Measurements from ENCODE around the gene CCDC85C.

The CCDC85C gene

DNA sequence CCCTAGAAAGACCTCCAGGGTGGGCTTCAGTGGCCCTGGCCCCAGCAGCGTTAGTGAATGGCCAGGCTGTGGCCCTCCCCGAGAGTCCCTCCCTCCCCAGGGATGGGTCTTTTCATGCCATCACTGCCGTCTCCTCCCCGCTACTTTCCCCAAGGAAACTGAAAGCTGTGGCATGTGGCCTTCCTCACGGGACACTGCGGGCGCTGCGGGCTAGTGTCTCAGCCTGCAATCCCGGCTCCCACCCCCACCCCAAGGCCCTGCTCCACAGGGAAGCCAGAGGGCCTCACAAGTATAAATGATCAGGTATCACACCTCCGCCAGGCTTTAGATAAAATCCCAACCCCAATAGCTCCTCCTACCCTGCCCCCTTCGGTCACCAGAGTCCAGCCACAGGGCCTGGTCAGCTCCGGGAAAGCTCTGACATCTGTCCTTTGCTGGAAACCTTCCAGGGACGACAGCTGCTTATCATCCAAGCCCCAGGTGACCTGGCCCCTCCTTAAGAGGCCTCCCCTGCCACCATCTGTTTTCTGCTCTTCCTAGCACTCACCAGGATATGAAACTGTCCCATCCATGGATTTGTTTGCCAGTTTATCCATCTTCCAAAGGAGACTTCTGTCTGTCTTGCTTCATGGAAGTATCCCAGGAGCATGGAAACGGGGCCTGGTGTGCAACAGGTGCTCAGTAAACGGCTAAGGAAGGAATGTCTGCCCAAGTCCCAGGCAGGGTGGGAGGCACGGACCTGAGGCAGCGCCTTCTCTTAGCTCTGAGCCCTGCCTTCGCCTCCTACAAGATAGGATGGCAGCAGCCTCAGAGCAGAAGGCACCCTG lies 31.6 kb downstream of the CCDC85C start:
- no peak for DNase-seq (ENCODE audit: low read depth in 2 of 2)

DNA sequence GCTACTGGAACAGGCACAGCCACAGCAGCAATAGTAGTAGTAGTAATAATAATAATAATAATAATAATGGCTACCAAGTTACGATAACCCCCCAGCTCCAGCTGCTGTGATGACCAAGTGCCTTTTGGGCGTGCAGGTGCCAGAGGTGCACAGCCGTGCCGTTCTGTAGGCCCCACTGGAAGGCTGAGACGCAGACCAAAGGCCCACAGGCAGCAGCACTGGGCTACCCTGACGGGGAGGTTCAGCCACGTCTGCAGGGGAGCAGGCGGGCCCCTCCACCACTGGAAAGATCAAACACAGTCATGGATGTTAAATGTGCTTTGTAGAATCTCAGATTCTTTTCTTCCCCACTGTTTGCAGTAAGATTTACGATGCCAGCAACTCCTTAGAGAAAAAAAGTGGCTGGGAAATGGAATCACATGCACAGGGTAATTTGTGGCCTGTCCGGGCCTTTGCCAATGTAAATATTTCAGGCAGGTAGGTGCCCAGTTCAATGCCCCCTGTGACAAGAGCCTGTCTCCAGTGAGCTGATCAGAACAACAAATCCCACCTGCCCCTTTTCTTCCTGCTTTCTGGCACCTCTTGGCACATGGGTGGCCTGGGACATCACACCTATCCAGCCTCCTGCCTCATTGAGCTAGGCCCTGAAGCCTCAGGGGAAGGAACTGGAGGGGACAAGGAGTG lies 32.6 kb downstream of the CCDC85C start:
- DNase-seq (ENCODE audit: low read depth in 2 of 2), result no peak

DNA sequence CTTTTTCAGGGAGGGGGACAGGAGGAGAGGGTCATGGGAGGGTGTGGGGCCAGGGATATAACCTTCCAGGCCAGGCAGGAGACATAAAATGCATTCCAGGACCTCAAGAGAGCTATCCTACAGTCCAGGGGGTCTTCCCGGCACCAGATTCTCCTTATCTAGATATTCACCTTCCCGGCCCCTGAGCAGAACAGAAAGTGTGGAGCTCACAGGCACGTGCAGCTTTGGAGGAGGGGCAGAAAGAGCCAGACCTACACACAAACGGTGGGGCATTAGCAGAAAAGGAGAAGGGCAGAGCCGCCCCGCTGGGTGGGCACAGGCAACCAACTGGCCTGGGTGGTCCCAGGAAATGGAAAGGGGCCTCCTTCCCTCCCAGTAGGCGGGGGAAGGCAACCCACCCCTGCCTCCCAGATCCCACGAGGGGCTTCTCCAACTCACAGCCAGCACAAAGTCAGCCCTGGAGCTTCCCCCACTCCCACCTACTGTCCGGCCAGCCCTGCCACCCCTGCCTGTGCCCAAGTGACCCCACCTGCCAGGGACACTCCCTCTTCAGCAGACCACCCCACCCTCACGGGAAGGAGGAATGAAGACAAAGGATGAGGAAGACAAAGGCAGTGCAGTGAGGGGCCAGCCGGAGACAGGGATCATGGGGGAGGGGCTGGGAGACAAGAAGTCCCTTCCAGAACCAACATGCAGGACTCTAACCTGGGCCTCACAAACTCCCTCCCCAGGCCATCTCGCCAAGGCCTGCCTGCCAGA lies 33.3 kb downstream of the CCDC85C start:
- DNase-seq (ENCODE audit: low read depth in 2 of 2), result no peak

DNA sequence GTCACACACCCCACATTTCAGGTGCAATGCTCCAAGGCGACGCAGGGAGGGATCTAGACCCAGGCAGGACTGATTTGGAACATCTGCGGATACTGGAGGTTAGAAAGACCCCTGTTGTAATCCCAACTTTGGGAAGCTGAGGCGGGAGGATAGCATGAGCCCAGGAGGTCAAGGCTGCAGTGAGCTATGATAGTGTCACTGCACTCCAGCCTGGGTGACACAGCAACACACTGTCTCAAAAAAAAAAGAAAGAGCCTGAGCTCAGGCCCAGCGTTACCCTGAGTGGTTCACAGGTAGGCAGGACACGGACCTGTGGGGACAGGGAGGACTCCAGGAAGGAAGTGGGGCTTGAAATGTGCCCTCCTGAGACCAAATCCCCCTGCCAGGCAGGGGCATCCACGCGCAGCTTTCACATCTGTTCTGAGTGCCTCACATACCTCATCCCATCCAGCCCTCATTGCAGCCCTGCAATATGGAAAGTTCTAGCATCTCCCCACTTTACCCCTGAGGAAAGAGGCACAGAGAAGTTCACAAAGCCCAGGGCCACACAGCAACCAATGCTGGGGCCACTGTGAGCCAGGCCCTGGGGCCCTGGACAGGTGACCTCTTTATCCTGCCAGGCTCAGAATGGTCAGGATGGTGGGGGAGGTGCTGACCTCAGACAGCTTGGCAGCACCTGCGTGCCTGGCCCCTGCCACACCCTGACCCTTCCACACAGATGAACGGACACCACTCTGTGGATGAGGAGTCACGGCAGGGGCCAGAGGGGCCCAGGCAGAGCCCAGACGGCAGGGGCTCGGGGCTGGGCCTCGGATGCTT lies 34.1 kb downstream of the CCDC85C start:
- DNase-seq (ENCODE audit: low read depth in 2 of 2), result no peak

DNA sequence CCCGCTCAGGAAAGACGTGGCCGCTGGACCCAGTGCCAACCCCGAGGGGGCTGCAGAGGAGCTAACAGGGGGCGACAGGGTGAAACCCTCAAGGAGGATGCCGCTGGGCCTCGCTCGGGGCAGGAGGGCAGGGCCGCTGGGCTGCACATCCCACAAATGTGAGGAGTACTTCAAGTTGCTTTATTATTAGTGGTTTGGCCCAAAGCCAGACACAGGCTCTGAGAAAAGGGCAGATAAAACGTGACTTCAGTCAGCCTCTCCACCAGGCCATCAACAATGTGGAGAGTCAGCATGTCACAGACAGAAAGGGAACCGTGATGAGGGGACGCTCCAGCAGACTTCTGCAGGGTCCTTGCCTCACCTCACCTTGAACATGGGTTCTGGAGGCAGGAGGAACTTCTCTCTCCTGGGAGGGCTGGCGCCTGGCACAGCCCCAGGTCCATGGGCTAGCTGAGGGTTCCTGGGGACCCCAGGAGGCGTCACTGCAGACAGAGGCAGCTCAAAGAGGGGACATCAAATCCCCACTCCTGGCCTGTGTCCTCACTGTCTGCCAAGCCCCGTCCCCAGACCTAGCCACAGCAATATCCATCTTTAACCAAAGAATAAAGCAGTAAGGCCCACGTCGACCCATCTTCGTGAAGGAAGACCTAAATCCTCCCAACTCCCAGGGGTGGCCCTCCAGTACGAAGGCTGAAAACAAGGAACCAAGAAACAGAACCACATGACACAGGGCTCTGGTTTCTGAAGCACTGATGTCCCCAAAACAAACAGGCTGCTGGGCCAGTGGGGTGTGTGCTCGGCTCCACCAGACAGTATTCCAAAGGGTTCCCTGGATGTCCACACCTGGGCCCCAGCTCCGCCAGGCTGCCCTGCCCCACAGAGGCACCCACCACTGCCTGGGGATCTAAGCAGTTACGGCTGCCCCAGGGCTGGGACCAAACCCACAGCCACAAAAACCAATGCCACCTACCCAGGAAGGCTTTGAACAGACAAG lies 35.1 kb downstream of the CCDC85C start:
- no peak for DNase-seq (ENCODE audit: low read depth in 2 of 2)

DNA sequence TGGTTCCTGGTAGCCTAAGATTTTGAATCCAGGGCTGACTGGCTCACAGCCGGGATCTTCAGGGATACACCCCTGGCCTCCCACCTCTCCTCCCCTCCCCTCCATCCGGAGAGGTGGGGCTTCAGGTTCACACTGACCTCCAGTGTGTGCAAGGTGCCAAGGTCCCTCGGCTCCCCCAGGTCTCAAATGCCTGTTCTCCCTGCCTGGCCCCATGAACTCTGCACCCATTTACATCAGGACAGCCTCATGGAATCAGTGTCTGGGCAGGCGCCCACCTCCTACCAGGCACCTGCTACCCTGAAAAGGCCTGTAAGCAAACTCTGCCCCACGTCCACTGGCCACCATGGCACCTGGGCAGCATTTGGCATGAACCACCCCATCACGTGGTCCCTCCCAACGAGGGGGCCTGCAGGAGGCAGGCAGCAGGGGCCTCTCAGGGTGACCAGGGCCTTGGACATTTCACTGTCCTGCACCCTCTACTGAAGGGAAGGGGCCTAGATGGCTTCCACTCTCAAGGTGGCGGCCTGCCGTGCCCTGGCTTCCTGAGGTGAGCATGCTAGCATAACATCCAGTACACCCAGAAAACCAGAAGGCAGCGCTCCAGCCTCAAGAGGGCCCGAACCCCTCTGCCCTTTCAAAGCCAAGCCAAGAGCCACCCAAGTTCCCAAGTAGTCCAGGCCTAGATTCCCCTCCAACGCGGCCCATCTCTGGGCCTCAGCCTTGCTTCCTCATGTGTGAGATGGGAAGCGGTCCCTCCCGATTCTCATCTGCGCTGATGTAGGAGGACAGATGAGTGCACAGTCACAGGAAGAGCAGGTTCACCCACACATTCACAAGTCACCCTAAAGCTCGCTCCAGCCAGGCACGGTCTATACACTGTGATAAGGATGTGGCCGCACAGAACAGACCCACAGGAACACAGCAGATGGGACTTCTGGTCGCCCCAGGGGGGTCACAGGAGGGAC lies 37.3 kb downstream of the CCDC85C start:
- no peak for DNase-seq (ENCODE audit: low read depth in 2 of 2)

DNA sequence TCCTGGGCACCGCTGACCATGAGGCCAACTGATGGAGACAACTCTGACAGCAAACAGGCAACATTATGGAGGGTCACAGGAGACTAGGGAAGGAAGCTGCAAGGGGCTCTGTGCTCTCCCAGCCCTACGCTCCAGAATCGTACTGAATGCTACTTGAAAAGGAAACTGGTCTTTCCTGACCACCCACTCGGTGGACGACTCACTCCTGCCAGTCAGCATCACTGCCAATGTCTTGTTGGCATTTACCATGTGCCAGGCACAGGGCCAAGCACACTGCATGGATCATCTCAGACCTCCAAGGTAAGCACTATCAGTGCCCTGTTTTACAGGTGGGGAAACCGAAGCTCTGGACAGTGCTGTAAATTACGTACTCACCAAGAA lies 38.0 kb downstream of the CCDC85C start:
- no peak for DNase-seq (ENCODE audit: low read depth in 2 of 2)

DNA sequence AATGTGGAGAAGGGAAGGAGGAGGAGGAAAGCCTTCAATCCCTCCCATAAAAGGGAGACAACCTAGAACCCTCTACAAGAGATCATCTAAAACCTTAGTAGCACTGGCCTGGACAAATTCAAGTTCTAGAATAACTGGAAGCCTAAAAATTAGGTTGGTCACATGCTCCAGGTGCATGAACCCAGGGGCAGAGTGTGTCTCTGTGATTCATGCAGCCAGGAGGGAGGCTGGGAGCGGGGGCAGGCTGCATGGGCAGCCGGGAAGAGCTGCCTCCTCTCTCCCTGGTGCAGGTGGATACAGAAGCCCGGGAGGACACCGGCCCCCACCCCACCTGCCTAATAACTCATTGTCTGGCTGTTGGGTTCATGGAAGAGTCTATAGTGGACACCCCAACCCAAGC lies 38.6 kb downstream of the CCDC85C start:
- DNase-seq (ENCODE audit: low read depth in 2 of 2), result no peak

DNA sequence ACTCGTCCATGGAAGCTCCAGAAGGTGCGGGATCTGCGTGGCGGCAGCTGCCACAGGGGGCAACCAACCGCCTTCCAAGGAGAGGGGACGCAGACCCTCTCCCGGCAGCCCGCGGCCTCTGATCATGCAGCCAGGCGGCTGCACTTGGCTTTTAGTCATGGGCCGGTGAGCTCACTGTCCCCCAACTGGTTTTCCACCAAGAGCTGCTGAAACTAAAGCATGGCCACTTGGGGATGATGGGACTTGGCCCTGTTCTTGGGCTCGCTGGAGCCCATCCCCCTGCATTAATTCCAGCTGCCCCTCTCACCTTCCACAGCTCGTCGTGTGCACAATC lies 39.1 kb downstream of the CCDC85C start:
- no peak for DNase-seq (ENCODE audit: low read depth in 2 of 2)

DNA sequence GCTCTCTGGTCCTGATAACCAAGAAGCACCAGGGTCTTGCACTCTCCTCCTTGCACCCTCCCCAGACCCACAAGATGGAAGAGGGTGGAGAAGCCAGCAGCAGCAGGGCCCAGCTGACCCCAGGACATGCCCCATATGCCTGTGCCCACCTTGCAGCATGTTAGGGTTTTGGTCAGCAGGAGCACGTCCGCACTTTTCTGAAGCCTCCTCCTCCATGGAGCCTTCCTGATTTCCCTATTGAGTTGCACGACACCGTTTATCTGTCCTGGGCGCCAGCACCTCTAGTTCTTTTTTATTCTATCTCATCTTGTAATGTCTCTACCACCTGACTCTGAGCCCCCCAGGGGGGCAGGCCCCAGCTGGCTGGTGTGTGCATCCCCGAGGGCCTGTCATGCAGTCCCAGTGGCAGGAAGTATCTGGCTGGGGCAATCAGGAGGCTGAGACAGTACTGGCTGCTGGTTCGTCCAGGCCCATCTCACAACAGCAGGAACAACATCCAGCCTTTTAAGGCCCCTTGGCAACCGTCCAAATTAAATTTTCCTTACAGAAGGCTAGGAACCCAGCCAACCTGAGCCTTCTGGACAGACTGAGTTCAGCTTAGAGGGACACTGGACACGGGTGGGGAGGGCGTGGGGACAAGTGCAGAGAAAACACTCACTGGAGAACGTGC lies 39.6 kb downstream of the CCDC85C start:
- no peak for DNase-seq (ENCODE audit: low read depth in 2 of 2)

DNA sequence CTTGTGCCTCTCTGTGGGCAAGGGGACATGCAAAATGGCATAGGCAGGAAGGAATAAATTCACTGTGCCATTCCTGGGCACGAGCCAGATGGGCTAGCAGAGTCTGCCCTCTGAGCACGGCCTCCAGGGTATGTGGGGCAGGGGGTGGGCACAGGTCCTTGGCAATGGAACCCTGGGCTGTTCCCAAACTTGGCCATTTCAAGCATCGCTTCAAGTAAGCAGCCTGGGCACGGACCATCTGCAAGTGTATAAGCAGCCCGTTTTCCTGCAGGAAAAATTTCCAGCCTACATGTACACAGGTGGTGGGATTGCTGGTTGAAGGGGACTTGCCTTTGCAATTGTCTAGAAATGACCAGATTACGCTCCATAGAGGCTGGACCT lies 40.3 kb downstream of the CCDC85C start:
- no peak for DNase-seq (ENCODE audit: low read depth in 2 of 2)

DNA sequence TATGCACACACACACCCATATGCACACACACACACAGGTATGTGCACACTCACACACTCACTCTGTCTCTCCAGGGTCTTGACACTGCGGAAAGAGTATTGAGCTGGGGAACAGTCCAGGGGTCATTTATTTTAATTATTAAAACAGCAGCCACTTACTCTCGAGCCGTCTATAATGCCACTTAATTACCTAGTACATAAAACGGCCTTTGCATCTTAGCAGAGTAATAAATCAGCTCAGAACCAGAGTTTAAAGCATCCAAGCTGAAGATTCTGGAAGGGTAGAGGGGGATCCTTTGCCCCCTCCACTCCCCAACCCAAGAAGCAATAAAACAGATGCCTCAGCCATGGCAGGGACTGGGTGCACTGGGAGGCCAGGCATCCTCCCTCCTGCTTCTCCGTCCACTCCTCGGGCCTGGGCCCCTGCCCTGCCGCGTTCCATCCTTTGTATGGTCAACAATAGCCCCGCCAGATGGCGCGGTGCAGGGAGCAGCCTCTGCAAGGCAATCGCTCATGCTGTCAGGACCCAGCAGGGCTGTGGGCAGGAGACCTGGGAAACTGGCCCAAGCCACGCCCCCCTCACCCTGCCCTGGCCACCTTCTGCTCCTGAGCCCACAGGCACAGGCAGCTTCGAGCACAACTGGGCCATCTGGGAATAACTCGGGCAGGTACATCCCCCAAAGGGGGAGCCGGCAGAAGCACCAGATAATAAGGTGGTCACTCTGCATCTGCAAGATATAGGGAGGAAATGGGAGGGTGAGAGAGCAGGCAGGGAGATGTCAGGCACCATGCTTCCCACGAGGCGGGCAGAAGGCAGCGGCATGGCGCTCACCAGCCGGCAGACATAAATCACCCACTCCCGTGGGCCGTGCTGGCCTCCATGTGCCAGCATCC lies 40.9 kb downstream of the CCDC85C start:
- no peak for DNase-seq (ENCODE audit: low read depth in 2 of 2)

DNA sequence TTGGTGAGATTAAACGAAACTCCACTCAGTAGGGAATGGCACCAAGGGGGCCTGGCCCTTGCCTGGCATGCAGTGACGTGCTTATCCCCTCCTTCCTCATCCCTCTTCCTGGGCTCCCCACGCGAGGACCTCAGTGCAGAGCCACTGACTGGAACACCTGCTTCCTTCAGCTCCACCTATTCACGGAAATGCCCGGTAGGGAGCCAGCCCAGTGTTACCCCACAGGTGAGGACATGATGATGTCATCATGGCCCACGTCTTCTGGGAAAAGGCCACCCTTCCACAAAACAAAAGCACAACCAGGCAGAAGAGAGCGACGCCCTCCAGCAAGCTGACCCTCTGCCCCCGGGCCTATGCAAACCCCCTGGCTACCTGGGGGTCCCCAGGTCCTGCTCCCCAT lies 42.1 kb downstream of the CCDC85C start:
- no peak for DNase-seq (ENCODE audit: low read depth in 2 of 2)

DNA sequence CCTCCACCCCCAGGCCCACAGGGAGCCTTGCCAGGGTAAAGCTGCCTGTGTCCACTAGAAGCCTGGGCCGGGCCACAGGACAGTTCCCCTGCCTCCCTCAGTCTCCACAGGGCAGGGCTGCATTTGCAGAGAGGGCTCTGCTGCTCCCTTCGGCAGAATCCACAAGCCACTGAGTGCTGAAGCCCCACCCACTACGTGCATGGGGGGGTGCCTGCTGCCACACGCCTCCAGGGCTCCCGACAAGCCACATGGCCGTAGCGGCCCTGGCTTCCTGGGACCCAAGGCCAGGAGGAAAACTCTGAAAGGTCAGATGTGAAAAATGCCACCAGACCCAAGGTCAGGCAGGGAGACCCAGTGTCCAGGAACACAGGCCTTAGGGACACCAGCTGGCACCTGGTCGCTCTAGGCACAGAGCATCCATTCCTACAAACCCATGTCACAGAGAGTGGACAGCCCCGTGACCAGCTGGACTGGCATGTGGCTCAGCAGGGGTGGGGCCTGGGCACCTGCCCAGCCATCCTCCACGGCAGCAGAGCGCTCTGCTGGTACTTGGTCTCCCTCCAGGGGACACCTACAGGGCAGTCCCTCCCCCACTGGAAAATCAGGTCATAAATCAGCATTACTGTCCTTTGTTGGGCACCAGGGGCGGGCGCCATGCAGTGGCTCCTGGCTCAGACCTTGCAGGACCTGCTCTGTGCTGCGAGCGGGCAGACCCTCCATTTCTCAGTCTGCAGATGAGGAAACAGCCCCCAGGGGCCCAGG lies 42.9 kb downstream of the CCDC85C start:
- no peak for DNase-seq (ENCODE audit: low read depth in 2 of 2)

DNA sequence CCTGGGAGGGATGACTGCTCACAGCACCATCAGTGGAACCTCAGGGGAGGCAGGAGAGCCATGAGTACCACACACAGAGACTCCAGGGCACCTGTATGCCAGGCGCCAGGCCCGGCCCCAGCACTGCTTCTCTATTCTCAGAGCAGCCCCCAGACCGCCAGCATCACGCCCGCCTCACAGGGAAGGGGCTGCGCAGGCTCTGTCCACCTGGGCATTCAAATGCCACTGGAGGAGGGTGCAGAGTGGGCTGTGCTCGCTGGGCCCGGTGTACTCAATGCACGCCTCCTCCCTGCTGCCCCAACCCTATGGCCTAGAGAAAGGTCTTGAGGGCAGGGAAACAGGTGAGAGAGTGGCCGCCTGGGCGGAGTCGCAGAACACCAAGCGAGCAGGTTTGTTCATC lies 43.6 kb downstream of the CCDC85C start:
- DNase-seq (ENCODE audit: low read depth in 2 of 2), result no peak

DNA sequence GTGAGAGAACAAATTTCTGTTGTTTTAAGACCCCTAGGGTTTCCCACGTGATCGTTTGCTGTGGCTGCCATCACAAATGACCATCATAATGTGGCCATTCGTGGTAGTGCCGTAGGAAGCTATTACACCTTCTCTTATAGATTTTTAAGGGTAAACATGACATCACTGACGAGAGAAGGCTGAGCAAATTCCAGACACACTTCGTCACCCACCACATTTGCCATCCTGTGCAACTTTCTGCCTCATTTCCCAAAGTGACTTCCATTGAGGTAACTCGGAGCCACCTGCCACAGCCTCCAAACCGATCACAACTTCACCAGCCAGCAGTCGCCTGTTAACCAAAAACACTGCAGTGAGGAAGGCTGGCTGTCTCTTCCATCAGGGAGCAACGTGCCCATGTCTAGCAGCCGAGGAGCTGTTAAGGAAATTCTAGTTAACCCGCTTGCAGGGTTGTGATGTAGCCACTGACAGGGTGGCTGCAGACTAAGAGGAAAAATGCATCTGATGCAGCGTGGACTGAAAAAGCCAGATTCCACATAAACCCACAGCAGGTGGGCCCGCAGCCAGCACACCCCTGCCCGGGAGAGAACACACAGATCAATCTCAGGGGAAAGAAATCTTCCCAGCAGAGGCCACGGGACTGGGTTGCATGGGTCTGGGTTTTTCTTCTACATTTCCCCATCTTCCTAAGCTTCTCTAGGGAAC lies 44.6 kb downstream of the CCDC85C start:
- DNase-seq (ENCODE audit: low read depth in 2 of 2), result no peak
